ENCODE results near the gene CLCN6. TPM values are rescaled to one million over a fixed set of nuclear protein-coding genes. Genes with fewer than 3 reads are reported as not detected.

The CLCN6 gene
- total and polyA plus RNA-seq, 10 of the 15 experiments (the other 5 are each of a cell fraction or from before 2014, with no cell fraction given) = 2.2 to 20.9 (median 10.2) TPM

DNA sequence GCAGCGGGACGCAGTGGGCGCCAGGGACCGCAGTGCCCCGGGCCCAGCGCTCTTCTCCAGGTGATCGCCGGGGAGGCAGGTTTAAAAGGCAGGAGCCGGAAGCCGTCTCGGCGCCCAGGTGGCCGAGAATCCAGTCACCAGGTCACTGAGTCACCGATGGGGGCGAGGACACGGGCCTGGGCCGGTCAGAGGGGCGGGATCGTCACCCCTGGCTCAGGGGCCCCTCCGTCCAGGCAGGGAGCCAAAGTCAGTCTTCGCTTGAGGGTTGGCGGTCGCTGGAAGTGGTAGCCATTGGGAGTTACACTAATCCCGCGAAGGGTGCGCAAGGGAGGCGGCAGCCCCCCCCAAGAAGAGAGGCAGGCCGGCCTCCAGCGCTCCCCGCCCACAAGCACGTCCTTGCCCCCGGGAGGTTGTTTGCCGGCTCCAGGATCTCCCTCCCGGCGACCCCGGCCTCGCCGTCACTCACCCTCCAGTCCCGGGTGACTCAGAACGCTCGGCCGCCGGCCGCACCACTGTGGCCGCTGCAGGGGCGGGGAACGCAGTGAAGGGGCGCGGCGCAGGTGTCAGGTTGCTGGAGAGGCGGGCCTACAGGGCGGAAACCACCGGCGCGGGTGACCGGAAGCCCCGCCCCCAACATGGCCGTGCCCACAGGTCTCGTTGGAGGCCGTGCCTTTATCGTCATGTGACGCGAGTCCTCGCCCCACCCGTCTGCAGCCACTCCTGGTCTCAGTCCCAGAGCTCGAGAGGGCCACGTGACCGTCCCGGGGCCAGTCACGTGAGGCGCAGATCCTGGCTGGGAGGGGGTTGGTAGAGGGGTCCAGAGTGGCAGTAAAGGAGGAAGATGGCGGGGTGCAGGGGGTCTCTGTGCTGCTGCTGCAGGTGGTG, at the start of gene CLCN6, which contains the start of gene MTHFR (continued):
- TF ChIP-seq, protein P1, sequence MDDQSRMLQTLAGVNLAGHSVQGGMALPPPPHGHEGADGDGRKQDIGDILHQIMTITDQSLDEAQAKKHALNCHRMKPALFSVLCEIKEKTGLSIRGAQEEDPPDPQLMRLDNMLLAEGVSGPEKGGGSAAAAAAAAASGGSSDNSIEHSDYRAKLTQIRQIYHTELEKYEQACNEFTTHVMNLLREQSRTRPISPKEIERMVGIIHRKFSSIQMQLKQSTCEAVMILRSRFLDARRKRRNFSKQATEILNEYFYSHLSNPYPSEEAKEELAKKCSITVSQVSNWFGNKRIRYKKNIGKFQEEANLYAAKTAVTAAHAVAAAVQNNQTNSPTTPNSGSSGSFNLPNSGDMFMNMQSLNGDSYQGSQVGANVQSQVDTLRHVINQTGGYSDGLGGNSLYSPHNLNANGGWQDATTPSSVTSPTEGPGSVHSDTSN (IDR thresholded peaks at IDR 0.05; ENCODE audit: insufficient replicate concordance, low read depth, low read length) = peak; percentile 75
- TF ChIP-seq ZNF384 (IDR thresholded peaks at IDR 0.05; ENCODE audit: borderline replicate concordance, low read depth, low read length) (no peak), STAT1 (conservative IDR thresholded peaks at IDR 0.05) (no peak), RB1 (IDR thresholded peaks at IDR 0.05; ENCODE audit: borderline replicate concordance) (peak; percentile 43; the same call in 1 of the 2 replicates), RFX5 (IDR thresholded peaks at IDR 0.05; ENCODE audit: low read depth, low read length) (no peak; the same call in 1 of the 2 replicates), NFYA (IDR thresholded peaks at IDR 0.05; ENCODE audit: borderline replicate concordance, low read depth, low read length) (no peak), CBX3 (IDR thresholded peaks at IDR 0.05; ENCODE audit: borderline replicate concordance, low read depth) (no peak), POLR2AphosphoS5 (IDR thresholded peaks at IDR 0.05; ENCODE audit: low read length) (peak; percentile 70; the same call in 1 of the 2 replicates), BRCA1 (IDR thresholded peaks at IDR 0.05; ENCODE audit: low read depth, low read length) (no peak), SREBF2 (IDR thresholded peaks at IDR 0.05; ENCODE audit: low read length) (peak; percentile 77; the same call in 1 of the 2 replicates), ZNF24 (IDR thresholded peaks at IDR 0.05) (no peak; the same call in 1 of the 2 replicates), IKZF2 (IDR thresholded peaks at IDR 0.05) (peak in 1 of 2 experiments; percentile 25; a peak in 1 of 4 replicates), CBFB (IDR thresholded peaks at IDR 0.05; ENCODE audit: low read depth) (peak; percentile 78), HDAC2 (IDR thresholded peaks at IDR 0.05) (no peak), RAD21 (IDR thresholded peaks at IDR 0.05; ENCODE audit: insufficient read depth, low read depth, low read length) (no peak), DPF2 (IDR thresholded peaks at IDR 0.05) (peak; percentile 92), ATF7 (IDR thresholded peaks at IDR 0.05; ENCODE audit: low read depth) (peak; percentile 34; the same call in 1 of the 2 replicates), ESRRA (IDR thresholded peaks at IDR 0.05; ENCODE audit: low read length) (no peak), YBX1 (IDR thresholded peaks at IDR 0.05) (no peak), TARDBP (IDR thresholded peaks at IDR 0.05; ENCODE audit: borderline replicate concordance) (no peak), ZSCAN29 (IDR thresholded peaks at IDR 0.05) (no peak)
- TF ChIP-seq, protein P2, sequence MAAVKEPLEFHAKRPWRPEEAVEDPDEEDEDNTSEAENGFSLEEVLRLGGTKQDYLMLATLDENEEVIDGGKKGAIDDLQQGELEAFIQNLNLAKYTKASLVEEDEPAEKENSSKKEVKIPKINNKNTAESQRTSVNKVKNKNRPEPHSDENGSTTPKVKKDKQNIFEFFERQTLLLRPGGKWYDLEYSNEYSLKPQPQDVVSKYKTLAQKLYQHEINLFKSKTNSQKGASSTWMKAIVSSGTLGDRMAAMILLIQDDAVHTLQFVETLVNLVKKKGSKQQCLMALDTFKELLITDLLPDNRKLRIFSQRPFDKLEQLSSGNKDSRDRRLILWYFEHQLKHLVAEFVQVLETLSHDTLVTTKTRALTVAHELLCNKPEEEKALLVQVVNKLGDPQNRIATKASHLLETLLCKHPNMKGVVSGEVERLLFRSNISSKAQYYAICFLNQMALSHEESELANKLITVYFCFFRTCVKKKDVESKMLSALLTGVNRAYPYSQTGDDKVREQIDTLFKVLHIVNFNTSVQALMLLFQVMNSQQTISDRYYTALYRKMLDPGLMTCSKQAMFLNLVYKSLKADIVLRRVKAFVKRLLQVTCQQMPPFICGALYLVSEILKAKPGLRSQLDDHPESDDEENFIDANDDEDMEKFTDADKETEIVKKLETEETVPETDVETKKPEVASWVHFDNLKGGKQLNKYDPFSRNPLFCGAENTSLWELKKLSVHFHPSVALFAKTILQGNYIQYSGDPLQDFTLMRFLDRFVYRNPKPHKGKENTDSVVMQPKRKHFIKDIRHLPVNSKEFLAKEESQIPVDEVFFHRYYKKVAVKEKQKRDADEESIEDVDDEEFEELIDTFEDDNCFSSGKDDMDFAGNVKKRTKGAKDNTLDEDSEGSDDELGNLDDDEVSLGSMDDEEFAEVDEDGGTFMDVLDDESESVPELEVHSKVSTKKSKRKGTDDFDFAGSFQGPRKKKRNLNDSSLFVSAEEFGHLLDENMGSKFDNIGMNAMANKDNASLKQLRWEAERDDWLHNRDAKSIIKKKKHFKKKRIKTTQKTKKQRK (IDR thresholded peaks at IDR 0.05; ENCODE audit: low read depth, low read length) = no peak
- TF ChIP-seq, protein P3, sequence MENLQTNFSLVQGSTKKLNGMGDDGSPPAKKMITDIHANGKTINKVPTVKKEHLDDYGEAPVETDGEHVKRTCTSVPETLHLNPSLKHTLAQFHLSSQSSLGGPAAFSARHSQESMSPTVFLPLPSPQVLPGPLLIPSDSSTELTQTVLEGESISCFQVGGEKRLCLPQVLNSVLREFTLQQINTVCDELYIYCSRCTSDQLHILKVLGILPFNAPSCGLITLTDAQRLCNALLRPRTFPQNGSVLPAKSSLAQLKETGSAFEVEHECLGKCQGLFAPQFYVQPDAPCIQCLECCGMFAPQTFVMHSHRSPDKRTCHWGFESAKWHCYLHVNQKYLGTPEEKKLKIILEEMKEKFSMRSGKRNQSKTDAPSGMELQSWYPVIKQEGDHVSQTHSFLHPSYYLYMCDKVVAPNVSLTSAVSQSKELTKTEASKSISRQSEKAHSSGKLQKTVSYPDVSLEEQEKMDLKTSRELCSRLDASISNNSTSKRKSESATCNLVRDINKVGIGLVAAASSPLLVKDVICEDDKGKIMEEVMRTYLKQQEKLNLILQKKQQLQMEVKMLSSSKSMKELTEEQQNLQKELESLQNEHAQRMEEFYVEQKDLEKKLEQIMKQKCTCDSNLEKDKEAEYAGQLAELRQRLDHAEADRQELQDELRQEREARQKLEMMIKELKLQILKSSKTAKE (IDR thresholded peaks at IDR 0.05; ENCODE audit: low read depth, poor library complexity, severe bottlenecking) = no peak
- TF ChIP-seq, protein P4, sequence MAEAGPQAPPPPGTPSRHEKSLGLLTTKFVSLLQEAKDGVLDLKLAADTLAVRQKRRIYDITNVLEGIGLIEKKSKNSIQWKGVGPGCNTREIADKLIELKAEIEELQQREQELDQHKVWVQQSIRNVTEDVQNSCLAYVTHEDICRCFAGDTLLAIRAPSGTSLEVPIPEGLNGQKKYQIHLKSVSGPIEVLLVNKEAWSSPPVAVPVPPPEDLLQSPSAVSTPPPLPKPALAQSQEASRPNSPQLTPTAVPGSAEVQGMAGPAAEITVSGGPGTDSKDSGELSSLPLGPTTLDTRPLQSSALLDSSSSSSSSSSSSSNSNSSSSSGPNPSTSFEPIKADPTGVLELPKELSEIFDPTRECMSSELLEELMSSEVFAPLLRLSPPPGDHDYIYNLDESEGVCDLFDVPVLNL (IDR thresholded peaks at IDR 0.05; ENCODE audit: low read depth, low read length) = no peak
